Heart left ventricle (tissue), 16 donors: ENCODE data around the gene HMGB3. TPM values are rescaled to one million over a fixed set of nuclear protein-coding genes. Genes with fewer than 3 reads are reported as not detected.

Experiments
- ATAC-seq, 4 donors: fragments of 200-7000 bp; cut with Tn5 transposase; one replicate each; pipeline ENCODE4 v1.9.1; 2020 to 2022; ENCODE audit warnings: moderate library complexity in 4 of 4, mild to moderate bottlenecking in 3 of 4, moderate number of reproducible peaks in 1 of 4
- DNase-seq, 5 donors: peaks; one replicate each; pipeline ENCODE4 v3.0.0-alpha.2; 2020
- H3K27ac ChIP-seq, 12 donors: fragments of 200-600 bp; sonication (generic) in 4 of 12; one replicate each; pipeline versions ENCODE4 v1.5.0 to v1.8.0; 2016 to 2022; ENCODE audit warnings: mild to moderate bottlenecking in 2 of 12
- H3K27me3 ChIP-seq, 9 donors: fragments of 200-600 bp; sonication (generic) in 2 of 9; one replicate each; pipeline versions ENCODE4 v1.5.1 to v1.8.0; 2016 to 2022; ENCODE audit warnings: mild to moderate bottlenecking in 3 of 9
- H3K36me3 ChIP-seq, 9 donors: fragments of 200-600 bp; sonication (generic) in 2 of 9; one replicate each; pipeline versions ENCODE4 v1.5.0 to v1.8.0; 2018 to 2022; ENCODE audit warnings: mild to moderate bottlenecking in 2 of 9
- H3K4me1 ChIP-seq, 12 donors: fragments of 200-600 bp; sonication (generic) in 4 of 12; one replicate each; pipeline versions ENCODE4 v1.5.0 to v1.8.0; 2016 to 2022; ENCODE audit warnings: mild to moderate bottlenecking in 3 of 12
- H3K4me3 ChIP-seq, 12 donors: fragments of 200-600 bp; sonication (generic) in 4 of 12; one replicate each; pipeline versions ENCODE4 v1.5.0 to v1.8.0; 2017 to 2022; ENCODE audit warnings: mild to moderate bottlenecking in 9 of 12, moderate library complexity in 4 of 12
- H3K9me3 ChIP-seq, 12 donors: fragments of 200-600 bp; sonication (generic) in 4 of 12; one replicate each; pipeline versions ENCODE4 v1.5.0 to v1.8.0; 2016 to 2022; ENCODE audit warnings: mild to moderate bottlenecking in 1 of 12
- POLR2A ChIP-seq, 2 donors: fragments of 450-650 bp; IDR thresholded peaks; one replicate each; pipeline ENCODE4 v1.6.1; 2017; ENCODE audit warnings: antibody characterized with exemption in 2 of 2, mild to moderate bottlenecking in 2 of 2, moderate library complexity in 2 of 2
- WGBS, 4 donors: extraction: QIAGEN DNeasy Blood & Tissue Kit in 2 of 4; methylation state at CpG; one replicate each; pipeline versions ENCODE4 v1.1.5 to v1.1.7; 2013 to 2018; 5-methylcytosine and 5-hydroxymethylcytosine counted together
- intact Hi-C, 10 donors: fragments of 100-400 bp; cut with DNase I; formaldehyde crosslinking; loops; one replicate each; pipeline versions ENCODE4 v1.11.1 to v1.14.2; 2022
- polyA plus RNA-seq, 2 donors: library from polyadenylated mRNA; stranded (reverse); fragments of 200-250 nt; gene quantifications; one replicate each; pipeline ENCODE4 v1.2.3, GENCODE V29; 2013
- total RNA-seq, 9 donors: library from RNA; depleted of rRNA in 2 of 9; stranded (reverse); fragments of >200 nt in 2 of 9; fragmentation: NEBNext Ultra II Directional in 3 of 9; extraction: Animal tissue kit (Norgen Biotek cat#: 25700) in 3 of 9; gene quantifications; one replicate each; pipeline versions ENCODE4 v1.1.0 to v1.2.4, GENCODE V29; 2016 to 2023
- TF ChIP-seq, protein P1 (sequence below), 12 donors: fragments of 200-600 bp; sonication (generic) in 4 of 12; IDR thresholded peaks; one replicate each; pipeline versions ENCODE4 v1.5.0 to v1.8.0; 2018 to 2022; ENCODE audit warnings: antibody characterized with exemption in 12 of 12, mild to moderate bottlenecking in 5 of 12
- donor health status: ischemic (EF 13 %, LVEDD 7.1; RV severe dilation, severe dysfunction).
- donor health status: healthy with polysubstance abuse.
- donor health status: DM: no; HTN: yes; CAD: no.
- donor health status: DM: no; HTN: no; CAD: no.
- donor health status: ischemic (EF 25% LVEDD 6.9; RV normal size, moderate dysfunction).
- donor health status: ischemic (EF 25% LVEDD 5.7; RV mildly dilated, moderate dysfunction).
- donor health status: healthy.
- donor health status: DM: yes; HTN: yes; CAD: no.
- donor health status: ischemic (EF 35%, LVEDD 5.7; RV mildly dilated, moderate dysfunction).
- donor health status: nonischemic (EF 11% LVEDD 7.7; RV severe dilation, severe dysfunction).
- donor health status: DM: yes; HTN: yes; CAD: no.
- donor health status: PGD.
- donor health status: ischemic (EF 29% LVEDD 5.4; RV normal size, mild dysfunction).
- donor health status: nonischemic (EF 23%, LVEDD 6.1; RV moderate dilation, normal function).

HMGB3 gene
- total and polyA plus RNA-seq, 11 donors, result 2.6 to 27.8 (median 10.4) TPM

DNA sequence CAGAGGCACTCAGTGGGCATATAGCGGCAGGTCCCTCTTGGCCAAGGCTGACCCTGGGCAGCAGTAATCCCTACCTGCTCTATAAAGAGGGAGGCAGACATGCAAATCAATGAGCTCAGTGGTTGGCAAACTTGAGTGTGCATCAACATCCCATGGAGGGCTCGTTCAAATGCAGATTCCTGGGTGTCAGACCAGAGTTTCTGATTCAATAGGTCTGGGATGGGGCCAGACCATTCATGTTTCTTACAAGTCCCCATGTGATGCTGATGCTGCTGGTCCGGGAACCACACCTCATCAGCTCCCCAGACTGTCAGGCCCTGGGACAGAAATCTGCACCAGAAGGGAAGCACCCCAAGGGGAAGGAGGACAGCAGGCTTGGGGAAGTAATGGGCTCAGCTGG, 38.9 kb upstream of the HMGB3 start:
- Histone ChIP-seq H3K36me3 (no peaks in the 10 kb centered on the region), H3K4me3 (no peak overlapping the region), H3K4me1 (no peaks in the 10 kb centered on the region), H3K27me3 (peaks cover 0 to 3% (median 0%) of the 10 kb centered on the region in 9 donors), H3K27ac (no peak overlapping the region), H3K9me3 (no peaks in the 10 kb centered on the region)
- intact Hi-C loops, result no loop called here
- ATAC-seq (no peak), DNase-seq (no peak)
- 70 to 80% (median 74%) methylated on average over 2 to 3 of the region's 3 CpGs for WGBS, 4 donors
- TF ChIP-seq POLR2A (IDR thresholded peaks at IDR 0.05), result no peak
- TF ChIP-seq, protein P1, sequence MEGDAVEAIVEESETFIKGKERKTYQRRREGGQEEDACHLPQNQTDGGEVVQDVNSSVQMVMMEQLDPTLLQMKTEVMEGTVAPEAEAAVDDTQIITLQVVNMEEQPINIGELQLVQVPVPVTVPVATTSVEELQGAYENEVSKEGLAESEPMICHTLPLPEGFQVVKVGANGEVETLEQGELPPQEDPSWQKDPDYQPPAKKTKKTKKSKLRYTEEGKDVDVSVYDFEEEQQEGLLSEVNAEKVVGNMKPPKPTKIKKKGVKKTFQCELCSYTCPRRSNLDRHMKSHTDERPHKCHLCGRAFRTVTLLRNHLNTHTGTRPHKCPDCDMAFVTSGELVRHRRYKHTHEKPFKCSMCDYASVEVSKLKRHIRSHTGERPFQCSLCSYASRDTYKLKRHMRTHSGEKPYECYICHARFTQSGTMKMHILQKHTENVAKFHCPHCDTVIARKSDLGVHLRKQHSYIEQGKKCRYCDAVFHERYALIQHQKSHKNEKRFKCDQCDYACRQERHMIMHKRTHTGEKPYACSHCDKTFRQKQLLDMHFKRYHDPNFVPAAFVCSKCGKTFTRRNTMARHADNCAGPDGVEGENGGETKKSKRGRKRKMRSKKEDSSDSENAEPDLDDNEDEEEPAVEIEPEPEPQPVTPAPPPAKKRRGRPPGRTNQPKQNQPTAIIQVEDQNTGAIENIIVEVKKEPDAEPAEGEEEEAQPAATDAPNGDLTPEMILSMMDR (IDR thresholded peaks at IDR 0.05), result no peak

DNA sequence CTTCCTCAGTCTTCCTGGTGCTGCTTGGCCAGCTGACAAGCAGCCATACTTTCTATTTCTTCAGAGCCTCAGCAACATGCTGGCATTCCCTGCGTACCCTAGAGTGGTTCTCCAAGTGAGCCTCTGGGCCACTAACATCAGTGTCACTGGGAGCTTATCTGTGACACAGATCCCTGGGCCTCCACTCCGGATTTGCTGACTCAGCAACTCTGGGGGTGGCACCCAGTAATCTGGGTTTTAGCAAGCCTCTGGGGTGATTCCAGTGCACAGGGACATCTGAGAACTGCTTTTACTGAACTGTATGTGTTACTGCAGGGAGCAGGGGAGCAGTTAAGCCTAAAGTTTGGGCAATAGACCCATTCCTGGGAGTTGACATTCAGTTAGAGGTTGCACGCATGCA, 28.2 kb upstream of the HMGB3 start:
- ATAC-seq (no peak), DNase-seq (no peak)
- H3K27me3 ChIP-seq, result no peaks in the 10 kb centered on the region
- H3K36me3 ChIP-seq, result no peaks in the 10 kb centered on the region
- H3K4me1 ChIP-seq, result no peaks in the 10 kb centered on the region
- 77 to 86% (median 82%) methylated on average over 3 of the region's 3 CpGs for WGBS, 4 donors
- no peak overlapping the region for H3K27ac ChIP-seq
- H3K4me3 ChIP-seq, result no peak overlapping the region
- no peak for TF ChIP-seq POLR2A (IDR thresholded peaks at IDR 0.05)
- TF ChIP-seq, protein P1 (IDR thresholded peaks at IDR 0.05), result no peak
- H3K9me3 ChIP-seq, result peaks cover 0 to 6% (median 0%) of the 10 kb centered on the region in 12 donors
- intact Hi-C loops, result no loop called here

DNA sequence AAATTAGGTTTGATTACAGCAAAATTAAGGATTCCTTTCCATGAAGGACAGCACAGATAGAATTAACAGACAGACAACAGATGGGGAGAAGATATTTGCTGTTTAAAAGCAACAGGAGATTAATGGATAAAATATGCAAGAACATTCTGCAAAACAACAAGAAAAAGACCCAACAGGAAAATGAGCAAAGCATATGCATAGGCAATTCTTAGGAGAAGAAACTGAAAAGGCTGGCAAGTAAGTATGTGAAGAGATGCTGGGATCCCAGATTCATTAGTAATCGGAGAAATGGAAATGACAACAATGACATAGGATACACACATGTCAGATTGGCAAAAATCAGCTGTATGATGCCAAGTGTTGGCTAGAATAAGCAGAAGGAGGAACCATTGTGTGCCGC, 27.5 kb upstream of the HMGB3 start:
- H3K27ac ChIP-seq, result no peak overlapping the region
- H3K9me3 ChIP-seq, result peaks cover 0 to 6% (median 0%) of the 10 kb centered on the region in 12 donors
- intact Hi-C loops, result no loop called here
- WGBS, 4 donors, result 84 to 94% (median 89%) methylated on average over 2 of the region's 2 CpGs
- H3K36me3 ChIP-seq, result no peaks in the 10 kb centered on the region
- ATAC-seq (no peak), DNase-seq (no peak)
- H3K27me3 ChIP-seq, result no peaks in the 10 kb centered on the region
- H3K4me3 ChIP-seq, result no peak overlapping the region
- H3K4me1 ChIP-seq, result no peaks in the 10 kb centered on the region
- TF ChIP-seq POLR2A (IDR thresholded peaks at IDR 0.05), result no peak
- TF ChIP-seq, protein P1 (IDR thresholded peaks at IDR 0.05), result no peak

DNA sequence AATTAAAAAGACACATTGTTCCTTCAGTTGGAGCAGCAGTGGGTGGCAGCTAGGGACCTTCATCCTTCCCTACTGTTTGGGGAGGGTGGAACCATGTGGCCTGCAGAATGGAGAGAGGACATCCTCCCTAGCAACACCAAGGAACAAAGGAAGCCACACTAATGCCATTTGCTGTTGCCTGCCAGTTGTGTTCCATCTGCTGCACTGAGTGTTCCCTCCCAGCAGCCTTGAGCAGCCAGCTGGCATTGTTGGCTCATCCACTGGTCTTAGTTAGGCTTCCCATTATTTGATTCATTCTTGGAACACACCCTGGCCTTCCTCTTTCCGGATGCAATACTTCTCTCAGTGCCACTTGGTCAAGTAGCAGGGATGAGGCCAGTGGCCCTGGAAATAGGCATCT, 25.0 kb upstream of the HMGB3 start:
- no peak for TF ChIP-seq POLR2A (IDR thresholded peaks at IDR 0.05)
- TF ChIP-seq, protein P1 (IDR thresholded peaks at IDR 0.05), result no peak
- ATAC-seq, result no peak
- H3K27me3 ChIP-seq, result no peaks in the 10 kb centered on the region
- no peak for DNase-seq
- H3K4me3 ChIP-seq, result no peak overlapping the region
- H3K4me1 ChIP-seq, result no peaks in the 10 kb centered on the region
- no peak overlapping the region for H3K27ac ChIP-seq
- 25 to 73% (median 63%) methylated on average over 1 of the region's 1 CpG for WGBS, 4 donors
- intact Hi-C loops, result no loop called here
- no peaks in the 10 kb centered on the region for H3K36me3 ChIP-seq
- H3K9me3 ChIP-seq, result peaks cover 0 to 6% (median 0%) of the 10 kb centered on the region in 12 donors
